IMR-90 (cell line): Measurements from ENCODE around the gene MRAP2. TPM values are rescaled to one million over a fixed set of nuclear protein-coding genes. Genes with fewer than 3 reads are reported as not detected.

Experiments used
- ATAC-seq: fragments of 200-7000 bp; cut with Tn5 transposase; 2 replicates; pipeline ENCODE4 v1.9.1; 2020; ENCODE audit warnings: low read depth, mild to moderate bottlenecking, moderate library complexity
- BruUV-seq: library from RNA; stranded (reverse); fragments of 400-500 nt; replicated peaks from 2 replicates; lab custom pipeline; 2021; lab: Mats Ljungman, UMichigan
- CTCF ChIA-PET: fragments of 300-600 bp; formaldehyde crosslinking; extraction: SDS; loops from one replicate; lab custom pipeline; 2021; ENCODE audit warnings: antibody characterized with exemption; lab: Yijun Ruan, JAX
- POLR2A ChIA-PET: fragments of 300-600 bp; sonication (Branson Sonifier 250); formaldehyde crosslinking; loops from one replicate; lab custom pipeline; 2022; ENCODE audit warnings: antibody characterized with exemption; ENCODE audit not compliant: unreplicated experiment; lab: Charles Lee
- DNase-seq: peaks from one replicate; pipeline ENCODE4 v3.0.0; 2013
- H2AFZ ChIP-seq: replicated peaks from 2 replicates; pipeline ENCODE3; 2013; ENCODE audit warnings: low read length, mild to moderate bottlenecking; ENCODE audit not compliant: poor library complexity
- H2AK5ac ChIP-seq: 2 replicates; pipeline ENCODE4 v1.6.1; 2013; ENCODE audit warnings: low read depth, low read length, inconsistent platforms
- H2AK9ac ChIP-seq: replicated peaks from 2 replicates; pipeline ENCODE3; 2013; ENCODE audit warnings: mild to moderate bottlenecking, low read depth, low read length, moderate library complexity; ENCODE audit not compliant: poor library complexity
- H2BK120ac ChIP-seq: 2 replicates; pipeline ENCODE4 v1.6.1; 2013; ENCODE audit warnings: low read depth, low read length, inconsistent platforms
- H2BK15ac ChIP-seq: 3 replicates; pipeline ENCODE4 v1.6.1; 2013; ENCODE audit warnings: low read depth, low read length, inconsistent platforms
- H2BK20ac ChIP-seq: 2 replicates; pipeline ENCODE4 v1.6.1; 2013; ENCODE audit warnings: low read depth, mild to moderate bottlenecking, inconsistent platforms, low read length, moderate library complexity
- H2BK5ac ChIP-seq: 2 replicates; pipeline ENCODE4 v1.6.1; 2013; ENCODE audit warnings: mild to moderate bottlenecking, low read depth, low read length, inconsistent platforms; ENCODE audit not compliant: poor library complexity, severe bottlenecking
- H3K14ac ChIP-seq: replicated peaks from 2 replicates; pipeline ENCODE4 v1.6.1; 2013; ENCODE audit warnings: low read depth, low read length, inconsistent platforms
- H3K18ac ChIP-seq: 2 replicates; pipeline ENCODE4 v1.6.1; 2013; ENCODE audit warnings: low read depth, low read length, control low read depth
- H3K23ac ChIP-seq: 2 replicates; pipeline ENCODE4 v1.6.1; 2013; ENCODE audit warnings: low read depth, low read length, inconsistent platforms
- H3K27ac ChIP-seq: 2 replicates; pipeline ENCODE4 v1.5.1; 2013; ENCODE audit warnings: mild to moderate bottlenecking, control low read depth, low read length; ENCODE audit not compliant: insufficient read depth
- H3K27me3 ChIP-seq: 2 replicates; pipeline ENCODE4 v1.6.1; 2013; ENCODE audit warnings: low read length; ENCODE audit not compliant: control insufficient read depth, insufficient read depth
- H3K36me3 ChIP-seq: 2 replicates; pipeline ENCODE4 v1.6.1; 2013; ENCODE audit warnings: low read length, mixed read lengths; ENCODE audit not compliant: control insufficient read depth, insufficient read depth
- H3K4ac ChIP-seq: 2 replicates; pipeline ENCODE4 v1.6.1; 2013; ENCODE audit warnings: low read depth, low read length, inconsistent platforms
- H3K4me1 ChIP-seq: 2 replicates; pipeline ENCODE4 v1.6.1; 2013; ENCODE audit warnings: low read length, mixed read lengths; ENCODE audit not compliant: control insufficient read depth, insufficient read depth
- H3K4me2 ChIP-seq: 2 replicates; pipeline ENCODE4 v1.6.1; 2013; ENCODE audit warnings: low read depth, mild to moderate bottlenecking, control low read depth, low read length, moderate library complexity
- H3K4me3 ChIP-seq: 2 replicates; pipeline ENCODE4 v1.5.1; 2013; ENCODE audit warnings: low read depth, mild to moderate bottlenecking, control low read depth, low read length, moderate library complexity; ENCODE audit not compliant: insufficient read depth
- H3K56ac ChIP-seq: 2 replicates; pipeline ENCODE4 v1.6.1; 2013; ENCODE audit warnings: low read length, inconsistent platforms; ENCODE audit not compliant: insufficient read depth; ENCODE audit errors: extremely low read depth
- H3K79me1 ChIP-seq, 2 experiments: 2 replicates each; pipeline ENCODE4 v1.6.1; 2013; ENCODE audit warnings: low read length in 2 of 2, inconsistent platforms in 1 of 2, low read depth in 1 of 2
- H3K9ac ChIP-seq: 2 replicates; pipeline ENCODE4 v1.6.1; 2013; ENCODE audit warnings: low read depth, low read length, control low read depth
- H3K9me1 ChIP-seq: 2 replicates; pipeline ENCODE4 v1.6.1; 2013; ENCODE audit warnings: low read length, inconsistent platforms; ENCODE audit not compliant: insufficient read depth
- H3K9me3 ChIP-seq: 2 replicates; pipeline ENCODE4 v1.6.1; 2013; ENCODE audit warnings: low read length; ENCODE audit not compliant: control insufficient read depth, insufficient read depth
- H4K20me1 ChIP-seq: 2 replicates; pipeline ENCODE4 v1.6.1; 2013; ENCODE audit warnings: low read length, inconsistent platforms; ENCODE audit not compliant: insufficient read depth
- H4K5ac ChIP-seq: 2 replicates; pipeline ENCODE4 v1.6.1; 2013; ENCODE audit warnings: mild to moderate bottlenecking, low read depth, low read length, control low read depth
- H4K8ac ChIP-seq, 2 experiments: 2 replicates each; pipeline ENCODE4 v1.6.1; 2013; ENCODE audit warnings: low read depth in 2 of 2, low read length in 2 of 2, control low read depth in 1 of 2, inconsistent platforms in 1 of 2
- H4K91ac ChIP-seq: 2 replicates; pipeline ENCODE4 v1.6.1; 2013; ENCODE audit warnings: low read depth, low read length, inconsistent platforms; ENCODE audit not compliant: insufficient read depth
- BHLHE40 ChIP-seq: fragments of 150-350 bp; IDR thresholded peaks from 2 replicates; pipeline ENCODE4 v1.6.1; 2016; ENCODE audit warnings: mild to moderate bottlenecking, low read depth, low read length
- CHD1 ChIP-seq: IDR thresholded peaks from 2 replicates; pipeline ENCODE4 v1.6.1; 2012; ENCODE audit warnings: low read depth, low read length, improper control_type of control experiment
- FOS ChIP-seq: fragments of 150-350 bp; IDR thresholded peaks from 2 replicates; pipeline ENCODE4 v1.6.1; 2016; ENCODE audit warnings: low read depth, low read length
- POLR2A ChIP-seq: IDR thresholded peaks from 2 replicates; pipeline ENCODE4 v1.6.1; 2012; ENCODE audit warnings: mild to moderate bottlenecking, low read depth, low read length
- RAD21 ChIP-seq: IDR thresholded peaks from 2 replicates; pipeline ENCODE4 v1.6.1; 2012; ENCODE audit warnings: low read length, improper control_type of control experiment
- RCOR1 ChIP-seq: IDR thresholded peaks from 2 replicates; pipeline ENCODE4 v1.6.1; 2012; ENCODE audit warnings: mild to moderate bottlenecking, low read length, improper control_type of control experiment; ENCODE audit not compliant: insufficient replicate concordance
- RFX5 ChIP-seq: IDR thresholded peaks from 2 replicates; pipeline ENCODE4 v1.8.0; 2012; ENCODE audit warnings: low read depth, mild to moderate bottlenecking, low read length, moderate library complexity
- SMC3 ChIP-seq: fragments of 150-350 bp; IDR thresholded peaks from 2 replicates; pipeline ENCODE4 v1.6.1; 2016; ENCODE audit warnings: low read depth, mild to moderate bottlenecking, antibody characterized with exemption, low read length, moderate library complexity
- WGBS, 2 experiments: methylation state at CpG; one replicate each; pipeline versions ENCODE4 v1.1.5 to v1.1.7; 2013; ENCODE audit warnings: missing lambda C conversion rate in 2 of 2; ENCODE audit not compliant: insufficient read length in 1 of 2; ENCODE audit errors: extremely low coverage in 2 of 2; 5-methylcytosine and 5-hydroxymethylcytosine counted together
- dilution Hi-C: fragments of 300-500 bp; cut with HindIII; formaldehyde crosslinking; loops from one replicate; pipeline ENCODE4 v1.14.3; 2018; ENCODE audit warnings: low sequenced_read_pairs; ENCODE audit not compliant: unreplicated experiment
- in situ Hi-C: fragments of 300-500 bp; cut with MboI; formaldehyde crosslinking; loops from 3 replicates; pipeline ENCODE4 v1.14.3; 2019; ENCODE audit warnings: low sequenced_read_pairs, inconsistent platforms, mixed read lengths
- intact Hi-C: fragments of 100-400 bp; cut with micrococcal nuclease; formaldehyde crosslinking; loops from 2 replicates; pipeline ENCODE4 v1.10.0; 2022
- polyA plus RNA-seq, 3 experiments: library from polyadenylated mRNA; depleted of rRNA; stranded (reverse); fragments of >200 nt; gene quantifications; 2 replicates each; pipeline ENCODE4 v1.2.3, GENCODE V29; 2012; ENCODE audit warnings: low replicate concordance in 1 of 3
- total RNA-seq: library from RNA; depleted of rRNA; stranded (reverse); fragments of >200 nt; gene quantifications from 2 replicates; pipeline ENCODE4 v1.2.3, GENCODE V29; 2012
- TF ChIP-seq, protein P1 (sequence below): fragments of 150-350 bp; IDR thresholded peaks from 2 replicates; pipeline ENCODE4 v1.6.1; 2016; ENCODE audit warnings: low read depth, mild to moderate bottlenecking, low read length, moderate library complexity, borderline replicate concordance
- TF ChIP-seq, protein P2 (sequence below): conservative IDR thresholded peaks from 2 replicates; pipeline ENCODE4 v1.5.1; 2012; ENCODE audit warnings: mild to moderate bottlenecking, low read depth, low read length, improper control_type of control experiment

MRAP2 gene
- total and polyA plus RNA-seq, 2 of the 4 experiments (the other 2 are of a cell fraction): 0.03 TPM; not detected in 1

DNA sequence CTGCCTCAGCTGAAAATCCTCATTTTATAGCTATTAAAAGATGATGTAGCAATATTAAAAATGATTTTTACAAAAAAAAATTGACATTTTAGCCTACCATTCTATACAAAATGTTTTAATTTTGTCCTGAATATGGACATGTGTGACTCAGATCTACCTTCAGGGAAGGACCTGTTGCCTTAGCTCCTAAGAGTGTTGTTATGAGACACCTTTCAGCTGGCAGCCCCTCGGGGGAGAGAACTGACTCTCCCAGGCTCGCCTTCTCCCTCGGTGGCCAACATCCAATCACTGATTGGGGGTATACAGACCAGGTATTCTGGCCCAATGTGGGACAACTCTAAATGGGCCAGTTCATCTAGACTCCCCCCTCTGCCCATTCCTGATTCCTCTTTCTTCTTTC is 32.5 kb upstream of the MRAP2 start:
- Histone ChIP-seq H3K4me3 (no peak overlapping the region), H4K20me1 (no peaks in the 10 kb centered on the region), H3K18ac (no peak overlapping the region), H2AFZ (no peak overlapping the region), H3K4ac (no peak overlapping the region), H4K91ac (no peak overlapping the region), H3K23ac (no peak overlapping the region), H2BK120ac (no peak overlapping the region), H2AK5ac (no peak overlapping the region), H2BK15ac (no peak overlapping the region), H3K4me1 (no peaks in the 10 kb centered on the region), H3K4me2 (no peak overlapping the region), H4K8ac (no peak overlapping the region), H2BK20ac (no peak overlapping the region), H2AK9ac (no peak overlapping the region), H3K9me3 (no peaks in the 10 kb centered on the region), H3K14ac (no peak overlapping the region), H2BK5ac (no peak overlapping the region), H3K9ac (no peak overlapping the region), H3K56ac (no peak overlapping the region), H4K5ac (no peak overlapping the region), H3K27ac (no peak overlapping the region), H3K36me3 (no peaks in the 10 kb centered on the region), H3K9me1 (no peaks in the 10 kb centered on the region), H3K27me3 (peaks cover 2% of the 10 kb centered on the region; the same call in 1 of the 2 replicates), H3K79me1 (no peaks in the 10 kb centered on the region)
- POLR2A ChIA-PET: no interaction called here
- dilution Hi-C loops (no loop called here), intact Hi-C loops (no loop called here), in situ Hi-C loops (no loop called here)
- ATAC-seq (no peak), DNase-seq (no peak)
- TF ChIP-seq SMC3 (no peak), BHLHE40 (no peak), RFX5 (no peak), RCOR1 (no peak), FOS (no peak), RAD21 (no peak), POLR2A (no peak), CHD1 (no peak)
- TF ChIP-seq, protein P1, sequence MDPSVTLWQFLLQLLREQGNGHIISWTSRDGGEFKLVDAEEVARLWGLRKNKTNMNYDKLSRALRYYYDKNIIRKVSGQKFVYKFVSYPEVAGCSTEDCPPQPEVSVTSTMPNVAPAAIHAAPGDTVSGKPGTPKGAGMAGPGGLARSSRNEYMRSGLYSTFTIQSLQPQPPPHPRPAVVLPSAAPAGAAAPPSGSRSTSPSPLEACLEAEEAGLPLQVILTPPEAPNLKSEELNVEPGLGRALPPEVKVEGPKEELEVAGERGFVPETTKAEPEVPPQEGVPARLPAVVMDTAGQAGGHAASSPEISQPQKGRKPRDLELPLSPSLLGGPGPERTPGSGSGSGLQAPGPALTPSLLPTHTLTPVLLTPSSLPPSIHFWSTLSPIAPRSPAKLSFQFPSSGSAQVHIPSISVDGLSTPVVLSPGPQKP: no peak
- TF ChIP-seq, protein P2, sequence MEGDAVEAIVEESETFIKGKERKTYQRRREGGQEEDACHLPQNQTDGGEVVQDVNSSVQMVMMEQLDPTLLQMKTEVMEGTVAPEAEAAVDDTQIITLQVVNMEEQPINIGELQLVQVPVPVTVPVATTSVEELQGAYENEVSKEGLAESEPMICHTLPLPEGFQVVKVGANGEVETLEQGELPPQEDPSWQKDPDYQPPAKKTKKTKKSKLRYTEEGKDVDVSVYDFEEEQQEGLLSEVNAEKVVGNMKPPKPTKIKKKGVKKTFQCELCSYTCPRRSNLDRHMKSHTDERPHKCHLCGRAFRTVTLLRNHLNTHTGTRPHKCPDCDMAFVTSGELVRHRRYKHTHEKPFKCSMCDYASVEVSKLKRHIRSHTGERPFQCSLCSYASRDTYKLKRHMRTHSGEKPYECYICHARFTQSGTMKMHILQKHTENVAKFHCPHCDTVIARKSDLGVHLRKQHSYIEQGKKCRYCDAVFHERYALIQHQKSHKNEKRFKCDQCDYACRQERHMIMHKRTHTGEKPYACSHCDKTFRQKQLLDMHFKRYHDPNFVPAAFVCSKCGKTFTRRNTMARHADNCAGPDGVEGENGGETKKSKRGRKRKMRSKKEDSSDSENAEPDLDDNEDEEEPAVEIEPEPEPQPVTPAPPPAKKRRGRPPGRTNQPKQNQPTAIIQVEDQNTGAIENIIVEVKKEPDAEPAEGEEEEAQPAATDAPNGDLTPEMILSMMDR: no peak
- CTCF ChIA-PET: no interaction called here
- no CpG with 5 or more reads among the region's 3 CpGs for WGBS, 2 experiments
- BruUV-seq: no TSS peak
